ENCODE results near the gene CDH4. TPM values are rescaled to one million over a fixed set of nuclear protein-coding genes. Genes with fewer than 3 reads are reported as not detected.

Gene CDH4
- total RNA-seq, 1 donor from 2014 or later, result 0.23 TPM

DNA sequence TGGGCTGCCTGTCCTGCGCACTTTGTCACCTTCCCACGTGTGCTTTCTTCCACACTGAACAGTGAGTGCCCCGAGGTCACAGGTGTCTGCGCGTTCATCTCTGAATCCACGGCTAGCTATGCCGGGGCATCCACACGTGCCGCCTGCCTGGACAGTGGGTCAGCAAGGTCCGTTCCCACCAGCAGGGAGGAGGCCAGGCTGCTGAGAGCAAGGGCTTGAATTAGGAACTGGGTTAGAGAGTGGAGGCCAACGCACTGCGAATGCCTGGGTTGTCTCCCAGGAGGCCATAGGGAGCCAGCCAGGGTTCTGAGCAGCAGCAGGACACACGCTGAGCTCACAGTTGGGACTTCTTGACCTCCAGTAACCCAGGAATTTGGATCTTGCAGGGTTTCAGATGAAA, 565.5 kb downstream of the CDH4 start:
- Mint-ChIP-seq H3K4me1 (ENCODE audit: unreplicated experiment) (no peaks in the 10 kb centered on the region), H3K27me3 (ENCODE audit: unreplicated experiment) (no peaks in the 10 kb centered on the region), H3K9me3 (ENCODE audit: unreplicated experiment) (no peaks in the 10 kb centered on the region), H3K27ac (ENCODE audit: unreplicated experiment) (no peak overlapping the region), H3K4me3 (ENCODE audit: unreplicated experiment) (no peak overlapping the region), H3K36me3 (ENCODE audit: low read depth, unreplicated experiment) (no peaks in the 10 kb centered on the region)
- TF ChIP-seq CTCF (IDR thresholded peaks at IDR 0.05; ENCODE audit: unreplicated experiment), result no peak
- no peak for DNase-seq (ENCODE audit: low spot score)

DNA sequence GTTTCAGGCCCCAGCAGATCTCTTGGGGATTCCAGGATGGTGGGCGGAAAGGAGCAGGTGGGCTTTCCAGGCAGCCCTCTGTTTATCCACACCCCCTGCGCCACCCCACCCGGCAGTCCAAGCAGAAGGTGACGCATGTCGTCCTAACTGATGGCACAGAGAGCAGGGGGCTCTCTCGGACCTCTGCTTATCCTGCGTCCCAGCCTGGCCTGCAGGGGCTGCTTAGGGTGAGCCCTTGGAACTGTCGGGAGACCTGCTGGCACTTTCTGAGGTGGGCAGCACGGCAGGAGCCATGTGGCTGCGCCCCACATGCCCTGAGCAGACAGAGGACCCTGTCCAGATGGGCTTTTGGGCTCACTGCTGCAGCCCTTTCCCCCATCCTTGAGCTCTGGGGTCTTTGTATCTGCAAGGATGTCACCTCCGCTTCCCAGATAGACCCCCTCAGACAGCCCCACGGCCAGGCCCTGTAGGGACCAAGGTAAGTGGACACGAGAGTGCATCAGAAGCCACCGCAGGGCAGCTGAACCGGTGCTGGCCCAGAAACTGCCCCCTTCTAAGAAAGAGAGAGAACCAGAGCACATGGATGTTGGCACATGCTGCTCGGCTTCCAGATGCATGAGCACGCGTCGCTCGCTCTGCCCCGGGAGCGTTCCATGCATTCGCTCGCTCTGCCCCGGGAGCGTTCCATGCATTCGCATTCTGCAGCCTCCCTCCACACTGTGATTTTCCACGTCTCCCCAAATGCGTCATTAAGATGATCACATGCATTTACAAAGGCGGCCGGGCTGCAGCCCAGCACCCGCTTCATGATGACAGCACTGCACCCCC, 566.9 kb downstream of the CDH4 start:
- H3K4me3 Mint-ChIP-seq (ENCODE audit: unreplicated experiment), result no peak overlapping the region
- no peaks in the 10 kb centered on the region for H3K27me3 Mint-ChIP-seq (ENCODE audit: unreplicated experiment)
- no peak for DNase-seq (ENCODE audit: low spot score)
- TF ChIP-seq CTCF (IDR thresholded peaks at IDR 0.05; ENCODE audit: unreplicated experiment), result no peak
- H3K4me1 Mint-ChIP-seq (ENCODE audit: unreplicated experiment), result no peaks in the 10 kb centered on the region
- H3K27ac Mint-ChIP-seq (ENCODE audit: unreplicated experiment), result no peak overlapping the region
- H3K36me3 Mint-ChIP-seq (ENCODE audit: low read depth, unreplicated experiment), result no peaks in the 10 kb centered on the region
- H3K9me3 Mint-ChIP-seq (ENCODE audit: unreplicated experiment), result no peaks in the 10 kb centered on the region

DNA sequence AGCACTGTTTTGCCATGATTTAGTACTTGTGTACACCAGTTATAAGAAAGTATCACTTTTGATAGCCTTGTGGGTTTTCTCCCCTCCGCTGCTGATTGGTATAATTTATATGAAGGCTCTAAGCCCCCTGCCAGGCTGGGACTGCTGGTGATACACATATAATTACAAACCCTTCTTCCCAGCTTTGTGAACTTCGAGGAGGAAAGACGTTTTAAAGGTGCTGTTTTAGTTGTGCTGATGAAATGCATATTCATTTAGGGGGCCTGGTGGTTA, 567.4 kb downstream of the CDH4 start:
- H3K4me1 Mint-ChIP-seq (ENCODE audit: unreplicated experiment), result no peaks in the 10 kb centered on the region
- H3K36me3 Mint-ChIP-seq (ENCODE audit: low read depth, unreplicated experiment), result no peaks in the 10 kb centered on the region
- no peaks in the 10 kb centered on the region for H3K27me3 Mint-ChIP-seq (ENCODE audit: unreplicated experiment)
- DNase-seq (ENCODE audit: low spot score), result no peak
- TF ChIP-seq CTCF (IDR thresholded peaks at IDR 0.05; ENCODE audit: unreplicated experiment), result no peak
- H3K4me3 Mint-ChIP-seq (ENCODE audit: unreplicated experiment), result no peak overlapping the region
- no peak overlapping the region for H3K27ac Mint-ChIP-seq (ENCODE audit: unreplicated experiment)
- H3K9me3 Mint-ChIP-seq (ENCODE audit: unreplicated experiment), result no peaks in the 10 kb centered on the region

- Mint-ChIP-seq H3K4me1 (ENCODE audit: unreplicated experiment) (no peaks in the 10 kb centered on the region), H3K36me3 (ENCODE audit: low read depth, unreplicated experiment) (no peaks in the 10 kb centered on the region), H3K27ac (ENCODE audit: unreplicated experiment) (no peak overlapping the region), H3K4me3 (ENCODE audit: unreplicated experiment) (no peak overlapping the region), H3K27me3 (ENCODE audit: unreplicated experiment) (no peaks in the 10 kb centered on the region), H3K9me3 (ENCODE audit: unreplicated experiment) (no peaks in the 10 kb centered on the region)
- DNase-seq (ENCODE audit: low spot score), result no peak
- no peak for TF ChIP-seq CTCF (IDR thresholded peaks at IDR 0.05; ENCODE audit: unreplicated experiment)
Measured at GRCh38 chr20:61819921-61820825, 568.1 kb downstream of the CDH4 start.

- H3K9me3 Mint-ChIP-seq (ENCODE audit: unreplicated experiment), result no peaks in the 10 kb centered on the region
- no peaks in the 10 kb centered on the region for H3K27me3 Mint-ChIP-seq (ENCODE audit: unreplicated experiment)
- no peak for TF ChIP-seq CTCF (IDR thresholded peaks at IDR 0.05; ENCODE audit: unreplicated experiment)
- H3K27ac Mint-ChIP-seq (ENCODE audit: unreplicated experiment), result no peak overlapping the region
- no peak for DNase-seq (ENCODE audit: low spot score)
- H3K4me1 Mint-ChIP-seq (ENCODE audit: unreplicated experiment), result no peaks in the 10 kb centered on the region
- no peak overlapping the region for H3K4me3 Mint-ChIP-seq (ENCODE audit: unreplicated experiment)
- H3K36me3 Mint-ChIP-seq (ENCODE audit: low read depth, unreplicated experiment), result no peaks in the 10 kb centered on the region
Measured at GRCh38 chr20:61821735-61822134, 569.7 kb downstream of the CDH4 start.

Data from endothelial cell (in vitro differentiated cells).